NB4 (cell line): ENCODE data around the gene ABCG2.

Source experiments
- MYC ChIP-seq: IDR thresholded peaks from 2 replicates; pipeline ENCODE4 v1.6.1; 2011; ENCODE audit warnings: low read depth, low read length
- POLR2A ChIP-seq: IDR thresholded peaks from 2 replicates; pipeline ENCODE4 v1.6.1; 2011; ENCODE audit warnings: mild to moderate bottlenecking; ENCODE audit not compliant: insufficient read length; ENCODE audit errors: extremely low read depth
- TF ChIP-seq, protein P1 (sequence below): IDR thresholded peaks from one replicate; pipeline ENCODE4 v1.5.1; 2012; ENCODE audit warnings: low read depth, low read length
- TF ChIP-seq, protein P2 (sequence below): IDR thresholded peaks from 2 replicates; pipeline ENCODE4 v1.6.1; 2011; ENCODE audit warnings: low read depth, low read length

DNA sequence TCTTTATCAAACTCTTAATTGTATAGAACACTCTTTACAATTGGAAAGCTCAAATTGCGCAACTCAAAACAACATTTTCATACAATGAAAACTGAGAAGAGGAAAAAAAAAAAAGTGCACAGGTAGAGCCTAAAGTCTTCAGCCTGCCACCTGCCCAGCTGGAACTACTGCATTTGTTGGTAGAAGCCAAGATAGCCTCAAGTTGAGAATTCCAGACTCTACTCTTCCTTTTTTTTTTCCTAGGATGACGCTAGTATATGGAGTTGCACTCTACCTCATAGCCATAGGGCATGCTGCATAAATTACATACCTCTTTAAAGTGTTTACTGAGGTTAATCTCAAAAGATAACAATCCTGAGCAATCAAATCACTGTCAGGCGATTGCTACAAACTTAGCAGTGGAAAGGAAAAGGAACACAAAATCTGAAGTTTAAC lies 13.6 kb downstream of the ABCG2 start:
- TF ChIP-seq, protein P1, sequence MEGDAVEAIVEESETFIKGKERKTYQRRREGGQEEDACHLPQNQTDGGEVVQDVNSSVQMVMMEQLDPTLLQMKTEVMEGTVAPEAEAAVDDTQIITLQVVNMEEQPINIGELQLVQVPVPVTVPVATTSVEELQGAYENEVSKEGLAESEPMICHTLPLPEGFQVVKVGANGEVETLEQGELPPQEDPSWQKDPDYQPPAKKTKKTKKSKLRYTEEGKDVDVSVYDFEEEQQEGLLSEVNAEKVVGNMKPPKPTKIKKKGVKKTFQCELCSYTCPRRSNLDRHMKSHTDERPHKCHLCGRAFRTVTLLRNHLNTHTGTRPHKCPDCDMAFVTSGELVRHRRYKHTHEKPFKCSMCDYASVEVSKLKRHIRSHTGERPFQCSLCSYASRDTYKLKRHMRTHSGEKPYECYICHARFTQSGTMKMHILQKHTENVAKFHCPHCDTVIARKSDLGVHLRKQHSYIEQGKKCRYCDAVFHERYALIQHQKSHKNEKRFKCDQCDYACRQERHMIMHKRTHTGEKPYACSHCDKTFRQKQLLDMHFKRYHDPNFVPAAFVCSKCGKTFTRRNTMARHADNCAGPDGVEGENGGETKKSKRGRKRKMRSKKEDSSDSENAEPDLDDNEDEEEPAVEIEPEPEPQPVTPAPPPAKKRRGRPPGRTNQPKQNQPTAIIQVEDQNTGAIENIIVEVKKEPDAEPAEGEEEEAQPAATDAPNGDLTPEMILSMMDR = no peak
- no peak for TF ChIP-seq POLR2A
- TF ChIP-seq, protein P2, sequence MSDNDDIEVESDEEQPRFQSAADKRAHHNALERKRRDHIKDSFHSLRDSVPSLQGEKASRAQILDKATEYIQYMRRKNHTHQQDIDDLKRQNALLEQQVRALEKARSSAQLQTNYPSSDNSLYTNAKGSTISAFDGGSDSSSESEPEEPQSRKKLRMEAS = no peak
- no peak for TF ChIP-seq MYC
